AG08395 (cell line): ENCODE measurements around the gene CIB2.

Experiments
- DNase-seq: peaks from one replicate; pipeline ENCODE4 v3.0.0; 2012; ENCODE audit warnings: mixed read lengths, low spot score

CIB2 gene

GRCh38 chr15:78107471-78107870, 23.8 kb downstream of the CIB2 start:
- DNase-seq: no peak

DNA sequence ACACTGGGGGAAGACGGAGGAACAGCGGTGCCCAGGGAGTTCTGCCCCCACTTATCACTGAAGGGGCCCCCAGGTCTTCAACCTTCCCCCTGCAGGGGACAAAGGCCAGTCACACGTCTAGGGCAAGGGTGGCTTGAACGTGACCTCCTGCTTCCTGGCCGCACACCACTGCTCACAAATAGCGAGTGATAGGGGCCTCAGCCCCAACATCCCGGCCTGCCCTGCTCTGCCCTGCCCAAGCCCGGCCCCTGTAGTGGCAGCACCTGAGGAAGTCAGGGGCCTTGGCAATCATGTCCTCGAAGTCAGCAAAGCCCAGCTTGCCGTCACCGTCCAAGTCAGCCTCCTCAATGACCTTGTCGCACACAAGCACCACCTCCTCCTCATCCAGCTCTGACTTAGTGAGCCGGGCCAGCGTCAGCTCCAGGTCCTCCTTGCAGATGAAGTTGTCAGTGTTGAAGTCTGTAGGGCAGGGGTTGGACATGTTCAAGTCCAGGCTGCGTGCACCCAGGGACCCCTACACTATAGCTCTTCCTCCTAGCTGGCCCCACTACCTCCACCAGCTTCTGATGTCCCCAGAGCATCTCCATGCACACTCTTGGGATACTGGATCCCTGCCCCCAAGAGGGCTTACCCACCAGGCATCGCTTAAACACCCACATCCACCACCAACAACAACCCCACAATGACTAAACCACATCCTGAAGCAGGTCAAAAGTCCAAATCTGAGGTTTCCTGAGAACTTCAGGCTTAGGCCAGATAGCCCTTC, 25.6 kb downstream of the CIB2 start:
- DNase-seq: no peak

GRCh38 chr15:78104566-78105475, 26.4 kb downstream of the CIB2 start:
- DNase-seq: no peak

GRCh38 chr15:78104119-78104479, 27.1 kb downstream of the CIB2 start:
- no peak for DNase-seq

DNA sequence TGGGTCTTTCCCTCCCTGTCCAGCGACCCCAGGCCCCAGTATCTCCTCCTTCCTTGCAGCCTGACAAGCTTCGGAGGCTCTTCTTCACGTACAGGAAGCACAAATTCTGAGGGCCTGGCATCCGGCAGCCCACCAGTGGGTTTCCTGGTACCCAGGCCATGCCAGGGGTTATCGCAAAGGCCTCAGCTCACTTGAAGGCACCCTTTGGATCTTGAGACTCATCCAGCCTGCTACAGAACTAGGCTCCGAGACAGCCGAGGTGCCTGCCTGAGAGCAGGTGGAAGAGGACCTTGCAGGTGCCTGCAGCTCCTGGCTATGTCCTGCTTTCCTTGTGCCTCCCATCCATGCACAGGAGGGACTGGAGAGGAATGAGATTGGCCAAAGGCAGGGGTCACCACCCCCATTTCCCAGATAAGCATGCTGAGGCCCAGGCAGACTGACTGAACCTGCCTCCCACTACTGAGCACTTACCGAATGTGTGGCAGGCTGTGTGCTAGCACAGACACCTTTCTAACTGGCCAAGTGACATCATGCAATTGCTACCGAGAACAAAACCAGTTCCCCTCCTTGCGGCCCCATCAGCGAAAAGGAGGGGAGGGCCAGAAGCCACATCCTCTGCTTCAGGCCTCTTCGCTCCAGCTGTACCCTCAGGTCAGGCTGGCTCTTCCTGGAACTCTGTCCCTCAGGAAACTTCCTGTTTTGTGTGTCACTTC, 27.7 kb downstream of the CIB2 start:
- DNase-seq: no peak

DNA sequence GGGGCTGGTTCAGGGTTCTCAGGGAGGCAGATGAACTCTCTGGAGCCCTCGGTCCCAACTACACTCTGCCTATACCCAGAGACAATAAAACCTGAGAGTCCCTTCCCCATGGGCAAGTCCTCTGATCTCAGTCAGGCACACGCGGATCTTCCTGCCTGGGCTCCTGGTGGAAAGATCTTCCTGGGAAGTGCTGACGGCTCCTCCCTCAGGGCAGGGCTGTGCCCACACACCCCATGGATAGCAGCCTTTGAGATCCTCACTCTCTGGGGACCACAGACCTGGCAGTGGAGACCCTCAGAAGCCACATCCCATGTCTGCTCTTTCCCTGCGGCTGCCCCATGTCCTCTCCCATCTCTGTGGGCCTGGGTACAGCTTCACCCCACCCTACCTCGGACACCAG, 28.5 kb downstream of the CIB2 start:
- no peak for DNase-seq

GRCh38 chr15:78102211-78102610, 29.0 kb downstream of the CIB2 start:
- DNase-seq: no peak

DNA sequence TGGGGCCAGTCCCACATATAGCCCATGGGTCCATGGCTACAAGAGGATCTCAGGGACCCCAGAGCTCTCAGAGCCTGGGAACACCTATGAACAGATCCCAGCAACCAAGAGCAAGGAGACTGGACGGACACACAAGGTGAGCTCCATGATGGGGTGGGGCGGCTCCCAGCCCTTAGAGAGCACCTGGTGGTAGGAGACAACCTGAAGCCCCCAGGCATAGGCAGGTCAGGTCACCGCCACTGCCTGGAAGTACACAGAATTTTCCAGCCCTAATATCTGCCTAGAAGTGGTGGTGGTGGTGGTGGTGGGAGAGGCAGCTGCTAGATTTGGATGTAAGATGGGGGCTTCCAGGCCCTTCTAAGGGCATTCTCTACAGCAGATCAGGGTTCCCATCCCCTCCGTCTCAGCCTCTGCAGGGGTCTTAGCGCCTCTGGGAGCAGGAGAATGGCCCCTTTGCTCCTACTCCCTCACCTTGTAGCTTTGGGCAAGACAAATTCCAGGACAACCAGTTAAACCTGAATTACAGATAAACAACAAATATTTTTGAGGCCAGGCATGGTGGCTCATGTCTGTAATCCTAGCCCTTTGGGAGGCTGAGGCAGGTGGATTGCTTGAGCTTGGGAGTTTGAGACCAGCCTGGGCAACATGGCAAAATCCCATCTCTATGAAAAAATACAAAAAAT, 29.7 kb downstream of the CIB2 start:
- no peak for DNase-seq

DNA sequence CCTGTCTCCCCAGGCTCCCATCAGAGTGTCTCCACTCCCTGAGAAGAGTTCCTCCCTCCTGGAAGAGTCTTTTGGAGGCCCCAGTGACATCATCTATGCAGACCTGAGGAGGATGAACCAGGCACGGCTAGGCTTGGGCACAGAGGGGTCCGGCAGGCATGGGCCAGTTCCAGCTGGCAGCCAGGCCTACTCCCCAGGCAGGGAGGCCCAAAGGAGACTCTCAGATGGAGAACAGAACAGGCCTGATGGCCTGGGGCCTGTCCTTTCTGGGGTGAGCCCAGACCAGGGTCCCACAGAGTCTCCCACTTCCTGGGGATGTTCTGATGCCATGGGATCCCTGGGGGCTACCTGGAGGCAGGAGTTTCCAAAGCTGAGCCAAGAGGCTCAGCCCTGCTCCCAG, 30.4 kb downstream of the CIB2 start:
- no peak for DNase-seq

- no peak for DNase-seq
Measured at GRCh38 chr15:78098131-78098755, 33.0 kb downstream of the CIB2 start.

GRCh38 chr15:78097667-78098066, 33.6 kb downstream of the CIB2 start:
- DNase-seq: no peak

DNA sequence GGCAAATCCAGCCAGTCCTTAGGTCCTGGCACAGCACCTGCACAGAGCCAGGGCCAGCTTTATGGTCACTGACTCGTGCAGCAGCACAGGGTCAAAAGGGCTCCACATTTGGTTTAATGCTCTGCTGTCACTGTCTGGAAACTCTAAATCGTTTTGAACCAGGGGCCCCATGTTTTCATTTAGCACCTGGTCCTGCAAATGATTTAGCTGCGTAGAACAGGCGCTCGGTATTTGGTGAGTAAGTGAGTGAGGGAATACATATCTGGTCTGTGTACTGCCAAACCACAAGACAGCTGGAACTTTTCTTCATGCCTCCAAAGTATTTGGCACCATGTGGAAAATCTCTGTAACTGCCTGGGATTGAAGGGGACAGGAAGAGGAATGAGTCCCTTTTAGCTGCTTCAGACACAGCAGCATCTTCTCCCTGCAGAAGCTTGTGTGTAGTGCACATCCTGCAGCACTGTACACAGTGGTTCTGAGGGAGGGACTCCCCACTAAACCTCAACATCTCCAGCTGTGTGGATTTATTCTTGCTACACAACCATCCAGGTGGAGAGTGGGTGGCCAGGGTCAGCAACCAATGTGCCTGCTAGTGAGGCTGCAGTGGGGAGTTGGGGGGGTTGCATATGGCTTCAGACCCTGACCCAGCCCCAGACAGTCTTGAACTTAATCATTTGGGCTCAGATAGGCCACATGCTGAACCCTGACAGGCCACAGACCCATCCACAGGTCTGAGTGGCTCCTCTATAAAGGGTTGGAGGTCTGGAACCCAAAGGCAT, 37.8 kb downstream of the CIB2 start:
- peak; percentile 92 for DNase-seq

GRCh38 chr15:78092261-78093041, 38.8 kb downstream of the CIB2 start, which contains the start of gene SH2D7:
TSS of gene SH2D7 (plus strand) at chr15:78092561. CDS start at chr15:78092585, 24 bp downstream.
- DNase-seq: no peak

- DNase-seq: no peak
Measured at GRCh38 chr15:78090422-78091063, 40.7 kb downstream of the CIB2 start.

- no peak for DNase-seq
Measured at GRCh38 chr15:78088773-78089080, 42.5 kb downstream of the CIB2 start.

DNA sequence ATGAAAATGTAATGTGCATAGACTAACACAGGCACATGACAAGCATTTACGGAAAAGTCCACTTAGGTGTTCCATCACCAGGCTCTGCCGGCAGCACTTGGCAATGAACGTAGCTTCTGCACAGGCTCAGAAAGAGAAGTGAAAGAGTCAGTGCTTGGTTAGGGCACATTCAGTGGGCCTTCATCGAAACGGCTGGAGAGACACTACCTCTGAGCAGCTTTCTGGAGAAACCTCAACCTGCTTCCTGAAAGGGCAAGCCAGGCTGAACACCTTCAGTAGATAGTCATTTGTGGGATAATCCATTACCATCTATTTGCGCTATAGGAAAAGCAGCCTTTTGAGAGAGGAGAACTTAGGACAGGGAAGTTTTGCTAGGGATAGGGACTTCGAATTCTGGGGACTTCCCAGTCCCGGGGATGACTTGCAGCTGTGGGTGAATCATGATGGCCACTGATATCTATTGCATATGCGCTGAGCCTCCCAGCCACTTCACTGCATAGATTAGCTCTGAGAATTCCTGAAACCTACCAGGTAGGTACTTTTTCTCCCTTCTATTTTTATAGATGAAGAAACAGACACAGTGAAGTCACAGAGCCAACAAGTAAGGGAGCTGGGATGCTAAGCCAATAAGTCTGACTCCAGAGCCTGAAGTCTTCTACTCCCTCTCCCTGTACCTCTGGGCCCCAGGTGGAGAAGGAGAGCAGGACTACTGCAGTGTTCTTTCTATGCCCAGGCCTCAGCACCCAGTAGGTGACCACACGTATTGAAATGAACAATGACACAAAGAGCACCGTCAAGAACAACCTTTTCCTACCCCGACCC, 43.1 kb downstream of the CIB2 start:
- DNase-seq: no peak

DNA sequence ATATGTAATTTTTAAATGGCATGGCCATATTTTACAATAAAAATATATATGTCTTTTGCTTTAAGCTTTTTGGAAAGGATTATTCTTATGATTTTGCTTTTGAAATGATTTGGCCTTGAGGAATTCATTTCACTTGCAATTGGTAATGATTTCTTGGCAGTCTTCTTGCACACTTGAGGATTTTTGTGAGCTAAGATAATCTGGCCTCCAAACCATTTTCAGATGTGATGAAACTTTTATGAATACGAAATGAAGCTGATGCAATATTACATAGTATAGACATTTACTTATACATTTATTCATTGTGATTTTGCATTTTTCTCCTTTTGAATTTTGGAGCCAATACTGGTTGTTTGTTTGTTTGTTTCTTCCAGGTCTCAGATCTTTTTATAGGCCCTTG, 45.3 kb downstream of the CIB2 start:
- peak; percentile 57 for DNase-seq

DNA sequence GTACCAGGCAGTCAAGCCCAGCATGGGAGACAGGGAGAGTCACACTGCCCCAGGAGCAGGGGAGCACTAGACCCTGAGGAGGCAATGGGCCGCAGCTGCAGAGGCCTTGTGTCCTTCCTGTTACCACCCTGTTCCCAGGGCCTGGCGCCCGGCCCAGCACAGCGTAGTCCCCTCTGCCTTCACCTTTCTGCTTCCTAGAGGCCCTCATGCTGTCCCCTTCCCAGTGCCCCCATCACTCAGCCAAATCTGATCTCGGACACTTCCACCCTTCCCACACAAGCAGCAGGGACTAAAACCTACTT, 46.8 kb downstream of the CIB2 start:
- DNase-seq: no peak
